Choroid plexus epithelial cell (primary cell): Measurements from ENCODE around the gene TRIP10.

Source experiments
- DNase-seq: peaks from one replicate; pipeline ENCODE4 v3.0.0-alpha.2; 2010; ENCODE audit warnings: low read depth
- H3K4me3 ChIP-seq: 2 replicates; pipeline ENCODE4 v1.5.1; 2011; ENCODE audit warnings: low read depth, mild to moderate bottlenecking, control low read depth, low read length, moderate library complexity
- TF ChIP-seq, protein P1 (sequence below): conservative IDR thresholded peaks from 2 replicates; pipeline ENCODE4 v1.5.1; 2011; ENCODE audit warnings: low read depth, mild to moderate bottlenecking, control low read depth, inconsistent platforms, low read length, moderate library complexity

Gene TRIP10

GRCh38 chr19:6778386-6778785 is 38.9 kb downstream of the TRIP10 start:
- TF ChIP-seq, protein P1, sequence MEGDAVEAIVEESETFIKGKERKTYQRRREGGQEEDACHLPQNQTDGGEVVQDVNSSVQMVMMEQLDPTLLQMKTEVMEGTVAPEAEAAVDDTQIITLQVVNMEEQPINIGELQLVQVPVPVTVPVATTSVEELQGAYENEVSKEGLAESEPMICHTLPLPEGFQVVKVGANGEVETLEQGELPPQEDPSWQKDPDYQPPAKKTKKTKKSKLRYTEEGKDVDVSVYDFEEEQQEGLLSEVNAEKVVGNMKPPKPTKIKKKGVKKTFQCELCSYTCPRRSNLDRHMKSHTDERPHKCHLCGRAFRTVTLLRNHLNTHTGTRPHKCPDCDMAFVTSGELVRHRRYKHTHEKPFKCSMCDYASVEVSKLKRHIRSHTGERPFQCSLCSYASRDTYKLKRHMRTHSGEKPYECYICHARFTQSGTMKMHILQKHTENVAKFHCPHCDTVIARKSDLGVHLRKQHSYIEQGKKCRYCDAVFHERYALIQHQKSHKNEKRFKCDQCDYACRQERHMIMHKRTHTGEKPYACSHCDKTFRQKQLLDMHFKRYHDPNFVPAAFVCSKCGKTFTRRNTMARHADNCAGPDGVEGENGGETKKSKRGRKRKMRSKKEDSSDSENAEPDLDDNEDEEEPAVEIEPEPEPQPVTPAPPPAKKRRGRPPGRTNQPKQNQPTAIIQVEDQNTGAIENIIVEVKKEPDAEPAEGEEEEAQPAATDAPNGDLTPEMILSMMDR, result no peak
- no peak overlapping the region for H3K4me3 ChIP-seq
- DNase-seq, result no peak

DNA sequence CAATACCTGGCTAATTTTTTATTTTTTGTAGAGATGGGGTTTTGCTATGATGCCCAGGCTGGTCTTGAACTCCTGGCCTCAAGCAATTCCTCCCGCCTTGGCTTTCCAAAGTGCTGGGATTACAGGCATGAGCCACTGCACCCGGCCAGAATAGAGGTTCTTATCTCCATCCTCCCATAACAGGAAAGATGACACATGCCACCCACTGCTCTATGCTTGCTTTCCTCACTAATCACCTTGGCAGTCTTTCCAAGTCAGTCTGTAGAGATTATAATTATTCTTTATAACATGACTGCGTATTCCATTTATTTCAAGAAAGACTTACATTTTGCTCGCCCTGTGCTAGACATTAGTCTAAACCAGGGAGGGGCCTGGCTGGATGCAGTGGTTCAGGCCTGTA is 39.7 kb downstream of the TRIP10 start:
- TF ChIP-seq, protein P1, result no peak
- DNase-seq, result no peak
- no peak overlapping the region for H3K4me3 ChIP-seq

- H3K4me3 ChIP-seq, result no peak overlapping the region
- TF ChIP-seq, protein P1, result no peak
- DNase-seq, result no peak
These were observed 47.9 kb downstream of the TRIP10 start for GRCh38 chr19:6787393-6787792.

DNA sequence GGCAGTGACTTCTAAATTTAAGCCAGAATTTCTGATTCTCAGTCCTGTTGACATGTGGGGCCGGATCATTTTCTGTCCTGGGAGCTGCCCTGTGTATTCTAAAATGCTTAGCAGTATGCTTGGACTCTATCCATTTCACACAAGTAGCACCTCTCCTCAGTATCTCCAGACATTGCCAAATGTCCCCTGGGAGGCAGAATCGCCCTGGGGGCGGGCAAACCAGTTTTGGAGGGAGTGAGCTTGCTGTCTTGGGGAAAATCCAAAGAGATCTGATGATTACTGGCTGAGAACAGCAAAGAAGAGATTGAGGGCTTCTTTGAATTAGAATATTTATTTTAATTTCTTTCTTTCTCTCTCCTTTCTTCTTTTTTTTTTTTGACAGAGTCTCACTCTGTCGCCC is 49.4 kb downstream of the TRIP10 start:
- no peak for DNase-seq
- TF ChIP-seq, protein P1, result no peak
- H3K4me3 ChIP-seq, result no peak overlapping the region

DNA sequence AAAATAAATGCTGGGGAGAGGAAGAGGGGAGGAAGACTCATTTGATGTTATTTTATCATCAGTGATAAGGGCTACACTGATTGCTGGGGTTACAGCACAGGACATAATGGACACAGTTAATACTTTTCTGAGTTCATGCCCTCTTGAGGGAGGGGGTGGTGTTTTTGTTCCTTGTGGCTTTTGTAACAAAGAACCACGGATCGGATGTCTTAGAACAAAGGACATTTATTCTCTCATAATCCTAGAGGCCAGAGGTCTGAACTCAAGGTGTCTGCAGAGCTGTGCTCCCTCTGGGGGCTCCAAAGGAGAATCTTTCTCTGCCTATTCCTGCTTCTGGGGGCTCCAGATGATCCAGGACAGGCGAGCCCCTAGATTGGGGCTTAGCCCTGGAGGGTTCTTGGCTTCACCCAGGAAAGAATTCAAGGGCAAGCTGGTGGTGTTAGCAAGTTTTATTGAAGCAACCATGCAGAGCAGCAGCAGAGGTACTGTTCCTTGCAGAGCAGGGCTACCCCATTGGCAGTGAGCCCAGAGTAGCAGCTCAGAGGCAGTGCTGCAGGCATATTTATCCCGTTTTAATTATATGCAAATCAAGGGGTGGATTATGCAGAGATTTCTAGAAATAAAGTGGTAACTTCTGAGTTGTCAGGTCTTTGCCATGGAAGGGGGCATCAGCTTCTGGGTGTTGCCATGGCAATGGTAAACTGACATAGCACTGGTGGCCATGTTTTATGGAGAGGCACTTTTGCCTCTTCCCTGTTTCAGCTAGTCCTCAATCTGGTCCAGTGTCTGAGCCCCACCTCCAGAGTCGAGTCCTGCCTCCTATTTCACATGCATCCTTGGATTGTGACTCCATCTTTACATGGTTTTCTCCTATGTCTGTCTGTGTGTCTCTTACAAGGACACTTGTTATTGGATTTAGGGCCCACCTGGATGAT is 51.0 kb downstream of the TRIP10 start:
- TF ChIP-seq, protein P1, result no peak

DNA sequence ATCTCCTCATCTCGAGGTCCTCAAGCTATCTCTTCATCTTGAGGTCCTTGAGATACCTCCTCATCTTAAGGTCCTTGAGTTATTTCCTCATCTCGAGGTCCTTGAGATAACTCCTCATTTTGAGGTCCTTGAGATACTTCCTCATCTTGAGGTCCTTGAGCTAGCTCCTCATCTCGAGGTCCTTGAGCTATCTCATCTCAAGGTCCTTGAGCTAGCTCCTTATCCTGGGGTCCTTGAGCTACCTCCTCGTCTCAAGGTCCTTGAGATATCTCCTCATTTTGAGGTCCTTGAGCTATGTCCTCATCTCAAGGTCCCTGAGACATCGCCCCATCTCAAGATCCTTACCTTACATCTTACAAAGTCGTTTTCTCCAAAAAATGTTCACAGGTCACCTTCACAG is 51.8 kb downstream of the TRIP10 start:
- no peak for DNase-seq
- TF ChIP-seq, protein P1, result no peak
- no peak overlapping the region for H3K4me3 ChIP-seq

More for the DNA sequence above, 51.0 kb downstream of the TRIP10 start:
- no peak for DNase-seq
- no peak overlapping the region for H3K4me3 ChIP-seq

DNA sequence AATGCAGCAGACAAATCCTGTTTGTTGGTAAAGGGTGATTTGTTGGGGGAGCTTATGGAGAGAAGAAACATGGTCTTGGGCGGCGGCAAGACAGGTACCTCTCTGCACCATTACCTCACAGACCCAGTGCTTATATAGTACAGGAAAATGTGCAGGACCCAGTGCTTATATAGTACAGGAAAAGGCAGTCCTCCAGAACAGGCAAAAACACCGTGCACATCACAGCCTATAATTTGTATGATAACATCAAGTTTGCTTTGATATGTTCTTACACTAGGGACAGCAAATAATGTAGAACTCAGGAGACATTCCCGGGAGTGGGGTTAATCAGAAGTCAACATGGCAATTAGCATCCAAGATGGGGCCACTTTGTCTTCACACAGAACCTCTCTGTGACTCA is 53.9 kb downstream of the TRIP10 start:
- TF ChIP-seq, protein P1, result no peak
- no peak overlapping the region for H3K4me3 ChIP-seq
- DNase-seq, result no peak
